Stomach (tissue), 9 donors: ENCODE measurements around the gene ARID2. TPM values are rescaled to one million over a fixed set of nuclear protein-coding genes. Genes with fewer than 3 reads are reported as not detected.
A peak's percentile ranks its signal among the peaks of the same experiment; 100 is the strongest.

Source experiments
- DNase-seq, 2 donors: peaks; one replicate each; pipeline versions ENCODE4 v3.0.0 to v3.0.0-alpha.2; 2013 to 2019
- H3K27ac ChIP-seq, 5 donors: fragments of 200-600 bp in 4 of 5; sonication (generic) in 4 of 5; one replicate each; pipeline ENCODE4 v1.5.1; 2013 to 2019; ENCODE audit warnings: mild to moderate bottlenecking in 1 of 5, moderate library complexity in 1 of 5
- H3K27me3 ChIP-seq, 3 donors: fragments of 200-600 bp; sonication (generic); one replicate each; pipeline ENCODE4 v1.5.1; 2017 to 2019; ENCODE audit warnings: mixed run types in 1 of 3
- H3K36me3 ChIP-seq, 4 donors: fragments of 200-600 bp; sonication (generic); 1 replicate in 3 of 4; 2 replicates in 1 of 4; pipeline ENCODE4 v1.5.1; 2016 to 2019
- H3K4me1 ChIP-seq, 4 donors: fragments of 200-600 bp; sonication (generic); one replicate each; pipeline ENCODE4 v1.5.1; 2016 to 2019
- H3K4me3 ChIP-seq, 4 donors: fragments of 200-600 bp; sonication (generic) in 3 of 4; one replicate each; pipeline ENCODE4 v1.5.1; 2016 to 2019; ENCODE audit warnings: mild to moderate bottlenecking in 1 of 4
- H3K9me3 ChIP-seq, 4 donors: fragments of 200-600 bp; sonication (generic); one replicate each; pipeline ENCODE4 v1.5.1; 2016 to 2019
- CTCF ChIP-seq, 7 experiments: fragments of 450-650 bp in 4 of 7; fragments of 200-600 bp in 3 of 7; sonication (generic) in 3 of 7; IDR thresholded peaks; one replicate each; pipeline ENCODE4 v1.5.1; 2016 to 2019; ENCODE audit warnings: antibody characterized with exemption in 7 of 7, control low read depth in 2 of 7, mild to moderate bottlenecking in 1 of 7
- EP300 ChIP-seq: sonication (generic); formaldehyde crosslinking; IDR thresholded peaks from one replicate; pipeline ENCODE4 v1.6.1; 2017; ENCODE audit warnings: antibody characterized with exemption
- POLR2A ChIP-seq, 4 donors: fragments of 450-650 bp; IDR thresholded peaks; one replicate each; pipeline ENCODE4 v1.6.1; 2016; ENCODE audit warnings: antibody characterized with exemption in 4 of 4, control low read depth in 2 of 4, mild to moderate bottlenecking in 1 of 4, moderate library complexity in 1 of 4
- POLR2AphosphoS5 ChIP-seq, 3 donors: sonication (generic); formaldehyde crosslinking; IDR thresholded peaks; one replicate each; pipeline ENCODE4 v1.6.1; 2016; ENCODE audit warnings: antibody characterized with exemption in 3 of 3
- WGBS, 5 donors: extraction: QIAGEN DNeasy Blood & Tissue Kit in 3 of 5; methylation state at CpG; one replicate each; pipeline versions ENCODE4 v1.1.5 to v1.1.7; 2013 to 2018; 5-methylcytosine and 5-hydroxymethylcytosine counted together
- intact Hi-C: fragments of 100-400 bp; cut with DNase I; formaldehyde crosslinking; loops from one replicate; pipeline ENCODE4 v1.15.1; 2023; ENCODE audit warnings: low total_unique reads
- polyA plus RNA-seq, 3 donors: library from polyadenylated mRNA; stranded (reverse); fragments of 200-250 nt; gene quantifications; one replicate each; pipeline ENCODE4 v1.2.3, GENCODE V29; 2013
- total RNA-seq, 5 donors: library from RNA; depleted of rRNA; stranded (reverse); fragments of >200 nt; gene quantifications; one replicate each; pipeline versions ENCODE4 v1.1.0 to v1.2.3, GENCODE V29; 2014 to 2016
- donor health status: healthy with polysubstance abuse.
- donor health status: Bipolar disorder and iron deficiency.
- donor health status: healthy.

ARID2 gene
- total and polyA plus RNA-seq, 8 donors, result 2.6 to 80.4 (median 13.6) TPM

- peaks cover 17 to 53% (median 37%) of the 10 kb centered on the region in 4 donors for H3K4me1 ChIP-seq
- H3K36me3 ChIP-seq, result no peaks in the 10 kb centered on the region
- no peaks in the 10 kb centered on the region for H3K27me3 ChIP-seq
- WGBS, 5 donors, result 0% methylated on average over 40 to 45 of the region's 45 CpGs
- peak; percentile 57 to 88 (median 70) for TF ChIP-seq POLR2AphosphoS5 (IDR thresholded peaks at IDR 0.05)
- peak in 2 of 4 donors; percentile 22 to 51 for TF ChIP-seq POLR2A (IDR thresholded peaks at IDR 0.05)
- no peak for TF ChIP-seq EP300
- peak in 1 of 7 experiments; percentile 6 for TF ChIP-seq CTCF (IDR thresholded peaks at IDR 0.05)
- intact Hi-C loops, result no loop called here
- H3K4me3 ChIP-seq, result peak overlapping the region; percentile 72 to 86 (median 84)
- H3K27ac ChIP-seq, result peak overlapping the region; percentile 91 to 100 (median 99)
- DNase-seq, result peak; percentile 91 to 98
- H3K9me3 ChIP-seq, result no peaks in the 10 kb centered on the region
These were observed 2.1 kb upstream of the ARID2 start for GRCh38 chr12:45727301-45727979.

GRCh38 chr12:45727980-45728629, 1.4 kb upstream of the ARID2 start:
- no peak for TF ChIP-seq POLR2A (IDR thresholded peaks at IDR 0.05)
- no peak for TF ChIP-seq EP300
- no peak for TF ChIP-seq CTCF (IDR thresholded peaks at IDR 0.05)
- no peak for TF ChIP-seq POLR2AphosphoS5 (IDR thresholded peaks at IDR 0.05)
- WGBS, 5 donors, result 0 to 1% (median 0%) methylated on average over 17 of the region's 17 CpGs
- no peaks in the 10 kb centered on the region for H3K9me3 ChIP-seq
- H3K4me3 ChIP-seq, result peak overlapping the region; percentile 72 to 86 (median 84)
- no peaks in the 10 kb centered on the region for H3K27me3 ChIP-seq
- peak overlapping the region; percentile 99 to 100 (median 100) for H3K27ac ChIP-seq
- H3K36me3 ChIP-seq, result no peaks in the 10 kb centered on the region
- intact Hi-C loops, result no loop called here
- no peak for DNase-seq
- H3K4me1 ChIP-seq, result peaks cover 23 to 53% (median 40%) of the 10 kb centered on the region in 4 donors

- Histone ChIP-seq H3K4me3 (peak overlapping the region; percentile 72 to 86 (median 84)), H3K36me3 (no peaks in the 10 kb centered on the region), H3K9me3 (no peaks in the 10 kb centered on the region), H3K4me1 (peaks cover 27 to 53% (median 42%) of the 10 kb centered on the region in 4 donors), H3K27ac (peak overlapping the region; percentile 99 to 100 (median 100)), H3K27me3 (no peaks in the 10 kb centered on the region)
- peak; percentile 97 to 99 for DNase-seq
- no peak for TF ChIP-seq EP300
- TF ChIP-seq CTCF (IDR thresholded peaks at IDR 0.05), result peak in 5 of 7 experiments; percentile 91 to 99 (median 97)
- peak; percentile 86 to 97 (median 94) for TF ChIP-seq POLR2AphosphoS5 (IDR thresholded peaks at IDR 0.05)
- peak in 2 of 4 donors; percentile 57 to 61 for TF ChIP-seq POLR2A (IDR thresholded peaks at IDR 0.05)
- intact Hi-C loops, result no loop called here
- WGBS, 5 donors, result 0 to 1% (median 0%) methylated on average over 17 to 65 of the region's 65 CpGs
These were observed 775 bp upstream of the ARID2 start for GRCh38 chr12:45728630-45729232.

GRCh38 chr12:45730084-45730347, 510 bp downstream of the ARID2 start:
- H3K4me1 ChIP-seq, result peaks cover 25 to 53% (median 40%) of the 10 kb centered on the region in 4 donors
- H3K9me3 ChIP-seq, result no peaks in the 10 kb centered on the region
- H3K36me3 ChIP-seq, result no peaks in the 10 kb centered on the region
- DNase-seq, result peak in 1 of 2 donors; percentile 40
- TF ChIP-seq POLR2A (IDR thresholded peaks at IDR 0.05) (no peak), POLR2AphosphoS5 (IDR thresholded peaks at IDR 0.05) (no peak), CTCF (IDR thresholded peaks at IDR 0.05) (no peak), EP300 (no peak)
- peak overlapping the region; percentile 72 to 86 (median 84) for H3K4me3 ChIP-seq
- 0 to 1% (median 1%) methylated on average over 4 to 26 of the region's 26 CpGs for WGBS, 5 donors
- H3K27ac ChIP-seq, result peak overlapping the region; percentile 99 to 100 (median 100)
- no peaks in the 10 kb centered on the region for H3K27me3 ChIP-seq
- intact Hi-C loops, result no loop called here
